Endodermal cell (in vitro differentiated cells): ENCODE results near the gene C5orf52. TPM values are rescaled to one million over a fixed set of nuclear protein-coding genes. Genes with fewer than 3 reads are reported as not detected.

ENCODE experiments used
- DNase-seq: peaks from one replicate; pipeline ENCODE4 v3.0.0-alpha.2; 2017
- H3K27ac ChIP-seq: 2 replicates; pipeline ENCODE4 v1.5.1; 2013; ENCODE audit warnings: mild to moderate bottlenecking, low read depth, low read length, moderate library complexity
- H3K27me3 ChIP-seq: 2 replicates; pipeline ENCODE4 v1.6.1; 2013; ENCODE audit warnings: mild to moderate bottlenecking, low read length, moderate library complexity; ENCODE audit not compliant: insufficient read depth, control insufficient read depth, poor library complexity, severe bottlenecking
- H3K36me3 ChIP-seq: 2 replicates; pipeline ENCODE4 v1.7.0; 2013; ENCODE audit warnings: mild to moderate bottlenecking, low read length, moderate library complexity; ENCODE audit not compliant: control insufficient read depth, insufficient read depth
- H3K4me1 ChIP-seq: one replicate; pipeline ENCODE4 v1.7.0; 2013; ENCODE audit warnings: low read length; ENCODE audit not compliant: control insufficient read depth, insufficient read depth
- H3K4me3 ChIP-seq: 2 replicates; pipeline ENCODE4 v1.5.1; 2013; ENCODE audit warnings: mild to moderate bottlenecking, low read length, moderate library complexity
- H3K9ac ChIP-seq: 2 replicates; pipeline ENCODE4 v1.6.1; 2013; ENCODE audit warnings: mild to moderate bottlenecking, low read length, moderate library complexity; ENCODE audit not compliant: poor library complexity, severe bottlenecking; ENCODE audit errors: extremely low read depth
- H3K9me3 ChIP-seq: 2 replicates; pipeline ENCODE4 v1.6.1; 2013; ENCODE audit warnings: mild to moderate bottlenecking, low read length, moderate library complexity; ENCODE audit not compliant: control insufficient read depth
- H3K27ac Mint-ChIP-seq: 2 replicates; pipeline ENCODE4 v1.8.0; 2020; ENCODE audit warnings: mixed read lengths
- H3K27me3 Mint-ChIP-seq: 2 replicates; pipeline ENCODE4 v1.8.0; 2021; ENCODE audit warnings: mild to moderate bottlenecking, mixed read lengths; ENCODE audit not compliant: insufficient read depth
- H3K36me3 Mint-ChIP-seq: 2 replicates; pipeline ENCODE4 v1.8.0; 2020; ENCODE audit warnings: low read depth, mixed read lengths
- H3K4me1 Mint-ChIP-seq: 2 replicates; pipeline ENCODE4 v1.8.0; 2020; ENCODE audit warnings: mixed read lengths
- H3K4me3 Mint-ChIP-seq: 2 replicates; pipeline ENCODE4 v1.8.0; 2020; ENCODE audit warnings: mild to moderate bottlenecking, moderate library complexity, mixed read lengths
- H3K9me3 Mint-ChIP-seq: 2 replicates; pipeline ENCODE4 v1.8.0; 2020; ENCODE audit warnings: mild to moderate bottlenecking, mixed read lengths
- CTCF ChIP-seq: fragments of 200-600 bp; sonication (generic); conservative IDR thresholded peaks from 2 replicates; pipeline ENCODE4 v1.5.0; 2021; ENCODE audit warnings: antibody characterized with exemption, mild to moderate bottlenecking
- WGBS, 2 experiments: methylation state at CpG; one replicate each; pipeline versions ENCODE4 v1.1.5 to v1.1.7; 2013; ENCODE audit warnings: missing lambda C conversion rate in 2 of 2, mixed read lengths in 1 of 2; ENCODE audit not compliant: insufficient coverage in 1 of 2, insufficient read length in 1 of 2; 5-methylcytosine and 5-hydroxymethylcytosine counted together
- total RNA-seq, 2 donors: library from RNA; stranded (reverse); fragmentation: NEBNext Ultra II Directional in 1 of 2; extraction: Animal tissue kit (Norgen Biotek cat#: 25700) in 1 of 2; gene quantifications; 2 replicates in 1 of 2; 3 replicates in 1 of 2; pipeline ENCODE4 v1.2.1, GENCODE V29; 2021

Gene C5orf52
- total RNA-seq, 2 donors from 2014 or later: not detected

GRCh38 chr5:157649101-157649500 is 22.2 kb upstream of the C5orf52 start:
- no peak for TF ChIP-seq CTCF
- H3K4me3 Mint-ChIP-seq: no peak overlapping the region
- no peak for DNase-seq
- H3K27me3 Mint-ChIP-seq: peaks cover 22% of the 10 kb centered on the region
- Histone ChIP-seq H3K4me1 (no peaks in the 10 kb centered on the region), H3K36me3 (no peaks in the 10 kb centered on the region), H3K9ac (no peak overlapping the region), H3K9me3 (peaks cover 28% of the 10 kb centered on the region), H3K27ac (no peak overlapping the region), H3K27me3 (no peaks in the 10 kb centered on the region), H3K4me3 (no peak overlapping the region)
- H3K27ac Mint-ChIP-seq: no peak overlapping the region
- 97% methylated on average over 2 of the region's 2 CpGs; no CpG with 5 or more reads in 1 of the 2 experiments for WGBS, 2 experiments
- H3K36me3 Mint-ChIP-seq: peaks cover 8% of the 10 kb centered on the region
- H3K9me3 Mint-ChIP-seq: peaks cover 20% of the 10 kb centered on the region
- H3K4me1 Mint-ChIP-seq: no peaks in the 10 kb centered on the region

- peaks cover 32% of the 10 kb centered on the region for H3K27me3 Mint-ChIP-seq
- no peak overlapping the region for H3K9ac ChIP-seq
- no peak for DNase-seq
- 88 to 92% methylated on average over 15 to 33 of the region's 33 CpGs for WGBS, 2 experiments
- peak overlapping the region; percentile 37 for H3K4me3 Mint-ChIP-seq
- H3K4me1 ChIP-seq: no peaks in the 10 kb centered on the region
- no peaks in the 10 kb centered on the region for H3K4me1 Mint-ChIP-seq
- no peaks in the 10 kb centered on the region for H3K27me3 ChIP-seq
- no peak overlapping the region for H3K27ac ChIP-seq
- no peaks in the 10 kb centered on the region for H3K36me3 ChIP-seq
- no peak overlapping the region for H3K4me3 ChIP-seq
- TF ChIP-seq CTCF: no peak
- peaks cover 48% of the 10 kb centered on the region for H3K9me3 ChIP-seq
- H3K9me3 Mint-ChIP-seq: peaks cover 39% of the 10 kb centered on the region
- peaks cover 8% of the 10 kb centered on the region for H3K36me3 Mint-ChIP-seq
- no peak overlapping the region for H3K27ac Mint-ChIP-seq
These were observed 20.2 kb upstream of the C5orf52 start for GRCh38 chr5:157650991-157651611.

GRCh38 chr5:157651623-157652376 is 19.5 kb upstream of the C5orf52 start:
- Mint-ChIP-seq H3K27ac (no peak overlapping the region), H3K9me3 (peaks cover 43% of the 10 kb centered on the region), H3K4me1 (no peaks in the 10 kb centered on the region), H3K36me3 (peaks cover 8% of the 10 kb centered on the region), H3K27me3 (peaks cover 32% of the 10 kb centered on the region), H3K4me3 (peak overlapping the region; percentile 37)
- 73 to 76% methylated on average over 44 to 63 of the region's 63 CpGs for WGBS, 2 experiments
- H3K9me3 ChIP-seq: peaks cover 55% of the 10 kb centered on the region
- no peaks in the 10 kb centered on the region for H3K36me3 ChIP-seq
- H3K4me1 ChIP-seq: no peaks in the 10 kb centered on the region
- no peak overlapping the region for H3K27ac ChIP-seq
- TF ChIP-seq CTCF: peak; percentile 66
- H3K9ac ChIP-seq: no peak overlapping the region
- peak; percentile 77 for DNase-seq
- H3K27me3 ChIP-seq: no peaks in the 10 kb centered on the region
- no peak overlapping the region for H3K4me3 ChIP-seq
